Skeletal muscle cell (primary cell): ENCODE results near the gene SNAPC4.
A peak's percentile ranks its signal among the peaks of the same experiment; 100 is the strongest.
"Not testable (repeated sequence)": the region's sequence is repeated elsewhere in the genome, so short reads cannot be mapped to it uniquely, and the experiment has no call there.

ENCODE experiments used
- DNase-seq: peaks from one replicate; pipeline ENCODE4 v3.0.0-alpha.2; 2010; ENCODE audit warnings: low read depth
- H3K4me3 ChIP-seq: 2 replicates; pipeline ENCODE4 v1.5.1; 2011; ENCODE audit warnings: low read depth, mild to moderate bottlenecking, control low read depth, low read length, moderate library complexity

The SNAPC4 gene

DNA sequence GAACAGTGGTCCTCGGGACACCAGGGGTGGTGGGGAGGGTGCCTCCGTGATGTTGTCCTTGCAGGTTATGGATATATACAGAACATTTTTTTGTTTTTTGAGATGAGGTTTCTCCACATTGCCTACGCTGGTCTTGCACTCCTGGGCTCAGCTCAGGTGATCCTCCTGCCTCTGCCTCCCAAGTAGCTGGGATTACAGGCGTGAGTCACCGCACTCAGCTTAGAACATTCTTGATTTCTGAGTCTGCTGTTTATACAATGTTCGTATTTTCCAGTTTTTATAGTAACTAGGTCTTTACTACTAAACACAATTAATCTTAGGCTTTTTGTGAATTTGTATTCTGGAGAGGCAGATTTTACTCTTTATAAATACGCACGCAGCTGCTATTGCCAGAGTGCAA lies 16.5 kb upstream of the SNAPC4 start:
- no peak overlapping the region for H3K4me3 ChIP-seq
- DNase-seq = no peak

GRCh38 chr9:136412962-136413361 lies 13.0 kb upstream of the SNAPC4 start:
- peak; percentile 8 for DNase-seq
- no peak overlapping the region for H3K4me3 ChIP-seq

- peak overlapping the region; percentile 90 for H3K4me3 ChIP-seq
- DNase-seq = no peak
Measured at GRCh38 chr9:136411378-136411777, 11.4 kb upstream of the SNAPC4 start.

- peak within 1 kb of the TSS; percentile 90 for H3K4me3 ChIP-seq
- DNase-seq = peak; percentile 53
Measured at GRCh38 chr9:136410500-136411287, 10.7 kb upstream of the SNAPC4 start, which contains the start of the genes ENTR1 and PMPCA. ENTR1 (minus strand) TSS chr9:136410614; CDS start chr9:136410397, 217 bp downstream. PMPCA (plus strand) TSS chr9:136410658; CDS start chr9:136410669, 11 bp downstream.

DNA sequence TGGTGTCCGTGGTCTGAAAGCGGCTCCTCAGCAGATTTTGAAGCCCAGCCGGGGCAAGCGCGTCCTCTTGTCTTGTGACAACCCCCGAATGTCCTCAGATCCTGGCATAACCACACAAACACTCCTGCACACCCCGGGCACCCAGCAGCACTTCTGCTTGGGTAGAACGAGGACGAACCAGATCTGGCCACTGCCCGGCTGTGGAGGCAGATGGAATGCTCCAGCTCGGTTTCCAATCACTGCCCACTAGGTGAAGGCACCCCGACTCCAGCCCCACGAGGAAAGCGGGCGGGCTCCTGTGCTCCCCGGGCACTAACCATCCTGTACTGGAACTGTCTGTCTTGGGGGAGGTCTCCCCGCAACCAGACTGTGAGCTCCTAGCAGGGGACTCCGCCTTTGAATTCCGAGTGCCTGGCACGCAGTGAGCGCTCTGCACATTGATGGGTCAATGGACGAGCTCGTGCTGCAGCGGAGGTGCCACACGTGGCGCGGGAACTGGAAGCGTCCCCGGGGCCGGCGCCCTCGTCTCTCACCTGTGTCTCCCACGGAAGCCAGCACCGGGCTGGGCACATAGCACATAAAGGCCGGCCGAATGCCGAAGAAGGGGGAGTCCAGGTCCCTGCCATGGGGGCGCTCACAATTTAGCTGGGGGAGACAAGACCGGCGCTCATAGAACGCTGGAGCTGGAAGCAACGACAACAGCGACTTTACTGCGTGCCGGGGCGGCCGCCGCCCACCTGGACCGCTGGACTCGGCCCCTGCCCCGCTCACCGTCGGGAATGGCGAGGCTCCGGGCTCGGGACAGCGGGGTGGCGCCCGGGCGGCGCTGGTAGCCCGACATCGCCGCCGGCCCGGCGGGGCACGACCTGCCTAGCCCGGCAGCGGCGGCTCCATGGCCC lies 9.8 kb upstream of the SNAPC4 start:
- no peak for DNase-seq
- peak overlapping the region; percentile 90 for H3K4me3 ChIP-seq

- H3K4me3 ChIP-seq = no peak overlapping the region
- no peak for DNase-seq
Measured at GRCh38 chr9:136407911-136408310, 7.9 kb upstream of the SNAPC4 start.

DNA sequence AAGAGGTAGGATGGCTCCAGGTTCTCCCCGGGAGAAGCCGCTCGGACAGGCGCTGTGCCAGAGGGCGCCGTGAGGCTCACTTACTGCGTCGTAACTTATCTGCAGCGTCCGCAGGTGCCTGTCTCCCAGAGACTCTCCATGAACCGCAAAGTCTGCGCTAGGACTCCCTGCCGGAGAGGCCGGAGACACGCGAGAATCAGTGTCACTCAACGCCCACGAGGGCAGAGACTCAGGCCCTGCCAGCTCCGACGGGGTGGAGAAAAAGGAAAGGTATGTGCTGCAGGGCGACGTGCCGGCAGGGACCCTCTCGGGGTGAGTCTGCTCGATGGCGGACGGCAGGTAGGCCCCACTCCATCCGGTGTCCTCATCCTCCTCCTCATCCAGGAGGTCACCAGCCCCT lies 7.1 kb upstream of the SNAPC4 start:
- H3K4me3 ChIP-seq, DNase-seq: not testable (repeated sequence)

- not testable (repeated sequence) for H3K4me3 ChIP-seq, DNase-seq
Measured at GRCh38 chr9:136405904-136406303, 5.9 kb upstream of the SNAPC4 start.

DNA sequence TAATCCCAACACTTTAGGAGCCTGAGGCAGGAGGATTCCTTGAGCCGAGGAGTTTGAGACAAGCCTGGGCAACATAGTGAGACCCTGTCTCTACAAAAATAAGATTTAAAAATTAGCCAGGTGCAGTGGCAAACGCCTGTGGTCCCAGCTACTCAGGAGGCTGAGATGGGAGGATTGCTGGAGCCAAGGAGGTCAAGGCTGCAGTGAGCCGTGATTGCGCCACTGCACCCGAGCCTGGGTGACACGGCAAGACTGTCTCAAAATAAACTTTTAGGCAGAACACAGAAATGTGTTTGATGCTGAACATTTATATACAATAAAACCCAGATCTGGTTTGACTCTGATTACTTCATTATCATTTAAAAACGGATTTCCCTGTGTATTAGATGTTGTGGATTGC lies 5.5 kb upstream of the SNAPC4 start:
- no peak for DNase-seq
- no peak overlapping the region for H3K4me3 ChIP-seq

GRCh38 chr9:136404801-136405136 lies 4.8 kb upstream of the SNAPC4 start:
- H3K4me3 ChIP-seq = no peak overlapping the region

DNA sequence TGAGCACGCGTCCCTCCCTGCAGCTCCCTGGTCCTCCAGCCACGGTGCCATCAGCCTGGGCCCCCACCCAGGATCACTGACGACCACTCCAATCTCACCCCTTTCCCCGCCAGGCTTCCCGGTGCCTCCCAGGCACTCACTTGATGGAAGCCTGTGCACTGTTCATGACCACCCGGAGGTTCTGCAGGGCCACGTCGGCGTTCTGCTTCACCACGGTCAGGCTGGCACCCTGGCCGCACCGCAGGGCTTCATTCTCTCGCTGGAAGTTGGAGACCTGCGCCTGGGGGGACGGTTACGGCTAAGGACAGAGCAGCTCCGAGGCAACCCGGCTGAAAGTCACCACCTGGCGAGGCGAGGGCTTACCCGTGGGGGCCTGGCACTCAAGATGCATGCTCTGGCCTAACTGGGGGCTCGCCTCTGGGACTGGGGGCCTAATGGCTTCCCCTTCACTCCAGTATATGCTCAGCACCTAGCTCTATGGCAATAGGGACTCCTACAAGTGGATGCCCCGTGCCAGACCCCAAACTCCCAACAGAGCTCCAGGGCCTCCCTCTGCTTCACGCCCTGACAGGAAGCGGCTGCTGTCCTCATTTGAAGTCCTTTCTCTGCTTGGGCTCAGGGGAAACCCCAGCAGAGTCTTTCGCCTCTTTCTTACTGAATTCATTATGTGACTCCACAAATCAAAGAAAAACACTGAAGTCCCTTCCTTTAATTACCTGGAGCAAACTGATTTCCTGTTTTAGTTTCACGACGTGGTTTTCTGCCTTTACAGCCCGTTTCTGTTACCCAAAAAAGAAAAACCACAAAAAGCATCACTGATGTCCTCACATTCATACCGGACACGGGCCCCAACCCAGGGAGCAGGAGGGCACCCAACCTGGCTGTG lies 4.2 kb upstream of the SNAPC4 start:
- no peak for DNase-seq
- no peak overlapping the region for H3K4me3 ChIP-seq

More at GRCh38 chr9:136404801-136405136, 4.8 kb upstream of the SNAPC4 start:
- DNase-seq = no peak

DNA sequence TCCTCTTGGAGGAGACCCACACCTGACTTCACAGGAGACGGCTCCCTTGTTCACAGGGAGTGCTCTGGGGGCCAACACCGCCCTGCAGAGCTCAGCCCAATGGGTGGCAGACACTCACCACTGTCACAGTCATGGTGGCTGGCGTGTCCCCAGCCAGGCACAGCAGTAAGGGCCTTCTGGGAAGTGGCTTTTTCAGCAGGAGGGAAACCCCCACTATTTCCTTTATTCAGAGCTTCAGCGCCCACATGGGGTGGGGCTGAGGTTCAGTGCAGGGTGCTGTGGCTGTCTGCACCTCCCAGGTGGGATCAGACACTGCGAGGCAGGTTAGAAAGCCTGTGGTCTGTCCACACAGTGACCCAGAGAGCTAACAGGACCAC lies 3.6 kb upstream of the SNAPC4 start:
- no peak overlapping the region for H3K4me3 ChIP-seq
- DNase-seq = no peak

- DNase-seq = no peak
- no peak overlapping the region for H3K4me3 ChIP-seq
Measured at GRCh38 chr9:136402067-136402466, 2.1 kb upstream of the SNAPC4 start.

DNA sequence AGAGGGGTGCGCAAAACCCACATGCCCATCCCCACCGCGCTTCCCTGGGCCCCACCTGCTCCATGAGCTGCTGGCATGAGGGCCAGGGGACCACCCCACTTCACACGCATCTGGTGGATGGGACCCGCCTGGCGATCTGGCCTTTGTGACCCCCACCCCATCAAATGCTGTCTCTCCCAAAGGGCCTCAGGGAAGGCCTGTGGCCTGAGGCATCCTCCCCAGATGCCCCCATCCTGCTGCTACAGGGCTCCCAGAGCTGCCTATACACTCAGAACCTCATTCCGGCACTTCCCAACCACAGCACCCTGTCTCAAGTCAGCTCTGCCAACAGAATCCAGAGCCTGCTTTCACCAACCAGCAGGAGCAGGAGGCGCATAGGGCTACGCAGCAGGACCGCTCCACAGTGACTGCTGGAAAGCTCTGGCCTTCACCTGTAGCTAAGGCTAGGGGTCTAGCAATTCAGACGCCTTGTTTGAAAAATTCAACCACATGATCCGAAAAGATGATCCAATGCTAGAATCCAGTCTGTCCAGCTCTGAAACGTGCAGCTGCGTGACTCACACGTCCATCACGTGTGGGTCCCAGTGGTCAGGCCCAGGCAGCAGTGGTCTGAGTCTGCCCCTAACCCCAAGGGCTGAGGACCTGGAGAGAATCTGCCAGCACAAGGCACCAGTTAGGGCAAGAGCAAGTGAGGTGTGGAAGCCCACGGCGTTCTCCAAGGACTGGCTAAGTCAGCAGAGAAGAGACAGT lies 1.4 kb upstream of the SNAPC4 start:
- H3K4me3 ChIP-seq = no peak overlapping the region
- no peak for DNase-seq

DNA sequence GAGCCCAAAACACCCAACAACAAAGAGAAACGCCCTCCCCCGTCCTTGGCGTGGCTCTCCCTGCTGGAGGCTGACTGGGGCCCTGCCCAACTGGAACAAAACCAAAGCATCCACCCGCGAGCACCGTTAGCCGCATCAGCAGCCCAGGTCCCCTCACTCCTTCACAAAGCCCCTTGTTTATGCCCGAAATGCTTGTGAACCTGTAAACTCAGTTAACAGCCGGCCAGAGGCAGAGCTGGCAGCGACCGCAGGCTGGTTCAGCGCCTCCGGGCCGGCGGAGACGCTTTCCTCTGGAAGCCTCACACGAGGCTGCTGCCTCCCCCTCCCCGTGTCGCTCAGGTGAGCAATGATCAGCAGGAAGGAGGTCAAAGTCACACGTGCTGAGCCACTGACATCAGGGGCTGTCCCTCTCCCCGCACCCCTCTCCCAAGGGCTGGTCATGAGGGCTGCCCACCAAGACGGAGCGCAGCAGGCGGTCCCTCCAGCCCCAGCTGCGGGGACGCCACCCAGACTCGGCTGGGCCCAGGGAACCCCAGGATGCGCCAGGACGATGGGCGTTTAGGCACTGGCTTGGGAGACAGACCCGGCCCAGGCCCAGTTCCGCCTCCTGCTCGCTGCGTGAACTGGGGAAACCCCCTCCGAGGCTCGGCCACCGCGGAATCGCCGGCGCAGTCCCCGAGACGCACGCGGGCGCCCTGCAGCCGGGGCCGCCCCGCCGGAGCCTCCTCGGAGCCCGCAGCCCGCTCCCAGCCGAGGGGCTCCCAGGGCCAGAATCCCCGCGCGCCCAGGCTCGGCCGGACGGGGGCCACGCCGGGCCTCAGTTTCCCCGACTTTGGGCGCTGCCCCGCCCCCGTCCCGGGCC lies 563 bp downstream of the SNAPC4 start:
- no peak for DNase-seq
- peak overlapping the region; percentile 77 for H3K4me3 ChIP-seq

- no peak for DNase-seq
- H3K4me3 ChIP-seq = peak overlapping the region; percentile 77
Measured at GRCh38 chr9:136398286-136398685, 1.7 kb downstream of the SNAPC4 start.

DNA sequence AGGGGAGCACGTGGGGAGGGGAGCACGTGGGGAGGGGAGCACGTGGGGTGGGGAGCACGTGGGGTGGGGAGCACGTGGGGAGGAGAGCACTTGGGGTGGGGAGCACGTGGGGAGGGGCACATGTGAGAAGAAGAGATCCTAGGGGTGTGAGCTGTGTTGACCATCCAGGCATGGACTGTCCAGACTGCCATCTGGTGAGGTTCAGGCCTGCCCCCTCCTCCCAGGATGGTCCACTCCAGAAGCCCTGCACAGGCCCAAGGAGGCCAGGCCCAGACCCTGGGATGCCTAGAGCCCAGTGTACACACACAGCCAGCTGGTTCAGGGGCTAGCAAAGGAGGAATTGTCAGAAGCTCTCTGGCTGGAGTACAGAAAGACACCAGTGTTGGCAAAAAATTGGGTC lies 2.3 kb downstream of the SNAPC4 start:
- no peak for DNase-seq
- no peak overlapping the region for H3K4me3 ChIP-seq

DNA sequence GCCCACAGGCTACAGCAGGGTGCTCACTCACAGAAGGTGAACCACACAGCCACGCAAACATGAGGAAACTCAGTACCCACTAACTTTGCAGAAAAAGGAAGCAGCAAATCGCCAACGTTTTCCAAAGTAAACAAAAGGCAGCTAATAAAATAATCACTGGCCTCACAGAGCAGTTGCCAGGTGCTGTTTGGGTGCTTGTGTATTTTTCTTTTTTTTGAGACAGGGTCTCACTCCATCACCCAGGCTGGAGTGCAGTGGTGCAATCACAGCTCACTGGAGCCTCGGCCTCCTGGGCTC lies 3.8 kb downstream of the SNAPC4 start:
- H3K4me3 ChIP-seq = no peak overlapping the region

More for the DNA sequence above, 3.8 kb downstream of the SNAPC4 start:
- no peak for DNase-seq
